Islet of Langerhans (tissue), 1 donor: ENCODE measurements around the gene CCDC85A.

ENCODE experiments used
- FAIRE-seq: peaks from one replicate; lab custom pipeline; 2011; peaks lifted over from hg19 to GRCh38; lab: Jason Lieb, UNC

Gene CCDC85A

DNA sequence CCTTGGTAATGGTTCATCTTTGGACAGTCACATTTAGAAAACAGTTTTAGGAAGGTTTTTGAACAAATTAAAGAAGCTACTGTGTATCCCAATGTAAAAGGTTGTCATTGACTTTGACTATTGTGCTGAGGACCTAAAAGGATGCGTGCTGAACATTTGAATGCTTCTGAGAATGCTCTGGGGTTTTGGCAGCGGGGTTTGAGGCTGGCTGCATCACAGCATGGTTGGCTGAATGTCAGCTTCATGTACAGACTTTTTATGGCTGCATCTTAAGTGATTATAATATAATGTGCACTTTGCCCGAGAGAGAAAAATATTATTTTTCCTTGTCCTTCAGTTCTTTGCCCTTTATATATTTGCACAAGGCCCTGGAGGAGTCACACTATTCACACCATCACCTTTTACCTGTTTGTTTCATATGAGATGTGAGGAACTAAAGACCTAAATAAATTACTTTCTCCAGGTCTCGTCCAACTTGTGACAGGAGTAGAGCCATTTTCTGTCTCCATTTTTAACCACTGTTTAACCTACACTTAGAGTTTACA, 125.9 kb downstream of the CCDC85A start:
- no peak for FAIRE-seq

DNA sequence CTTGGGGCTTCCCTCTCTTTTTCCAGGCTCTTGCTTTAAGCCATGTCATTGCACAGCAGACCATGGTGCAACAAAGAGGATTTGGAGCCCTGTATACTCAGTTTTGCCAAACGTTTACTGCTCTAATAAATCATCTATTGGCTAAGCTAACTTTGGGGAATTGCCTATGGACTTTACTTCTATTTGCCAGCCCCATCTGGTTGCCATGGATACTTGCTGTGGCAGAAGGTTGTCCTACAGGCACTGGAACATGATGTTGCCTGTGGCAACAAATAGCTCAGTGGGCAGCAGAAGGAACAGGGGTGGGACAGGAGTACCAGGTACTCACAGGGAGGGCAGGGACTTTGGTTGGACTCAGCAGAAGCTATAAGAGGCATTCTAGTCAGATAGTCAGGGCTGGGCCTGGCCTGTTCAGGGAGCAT, 129.7 kb downstream of the CCDC85A start:
- no peak for FAIRE-seq

DNA sequence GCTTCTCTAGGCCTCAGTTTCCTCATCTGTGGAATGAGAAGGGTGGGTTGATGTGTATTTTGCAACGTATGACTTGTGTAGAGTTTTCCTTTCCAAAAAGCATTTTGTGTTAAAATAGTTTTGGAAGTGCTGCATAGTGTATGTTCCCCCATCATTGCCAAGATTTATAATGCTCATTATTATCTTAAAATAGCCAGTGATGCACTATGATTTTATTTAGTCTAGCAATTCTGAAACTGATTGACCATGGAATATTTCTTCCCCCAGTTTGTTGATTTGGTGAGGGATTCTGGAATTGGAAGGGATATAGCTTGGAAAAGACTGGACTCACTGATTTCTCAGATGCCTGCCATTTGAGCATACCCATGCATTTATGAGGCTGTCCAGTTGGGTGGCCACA, 130.6 kb downstream of the CCDC85A start:
- FAIRE-seq, result no peak

DNA sequence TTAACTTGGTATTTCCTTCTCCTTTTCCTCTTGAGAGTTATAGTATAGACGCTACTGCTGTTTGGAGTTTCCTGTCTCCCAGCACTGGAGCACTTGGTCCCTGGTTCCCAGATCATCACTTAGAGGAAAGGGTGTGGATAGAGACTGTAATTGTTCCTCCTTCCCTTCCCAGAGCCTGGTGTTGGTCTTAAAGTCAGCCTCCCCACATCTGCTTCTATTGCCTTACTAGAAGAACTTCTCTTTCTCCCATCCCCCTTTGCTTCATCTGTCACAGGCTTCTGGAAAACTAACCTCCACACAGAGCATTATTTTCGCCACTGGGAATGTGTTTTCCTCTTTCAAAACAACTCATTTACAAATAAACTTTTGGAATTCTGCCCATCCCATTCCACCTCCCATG, 131.0 kb downstream of the CCDC85A start:
- no peak for FAIRE-seq

DNA sequence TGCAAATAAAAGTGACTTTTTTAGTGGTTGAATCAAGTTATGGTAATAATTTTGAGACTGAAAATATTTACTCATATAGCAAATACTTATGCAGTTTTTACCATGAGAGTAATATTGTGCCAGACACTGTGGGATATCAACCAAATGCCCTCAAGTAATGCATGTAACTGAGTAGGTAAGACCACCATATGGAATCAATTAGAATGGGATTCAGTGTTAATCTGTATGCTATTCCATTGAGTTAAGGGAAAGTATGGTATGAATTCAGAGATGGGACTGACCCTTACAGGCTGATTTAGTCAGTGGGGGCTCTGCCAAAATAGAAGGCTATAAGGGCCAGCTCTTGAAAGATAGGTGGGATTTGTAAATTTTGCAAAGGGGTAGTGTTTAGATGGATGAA, 131.6 kb downstream of the CCDC85A start:
- no peak for FAIRE-seq

DNA sequence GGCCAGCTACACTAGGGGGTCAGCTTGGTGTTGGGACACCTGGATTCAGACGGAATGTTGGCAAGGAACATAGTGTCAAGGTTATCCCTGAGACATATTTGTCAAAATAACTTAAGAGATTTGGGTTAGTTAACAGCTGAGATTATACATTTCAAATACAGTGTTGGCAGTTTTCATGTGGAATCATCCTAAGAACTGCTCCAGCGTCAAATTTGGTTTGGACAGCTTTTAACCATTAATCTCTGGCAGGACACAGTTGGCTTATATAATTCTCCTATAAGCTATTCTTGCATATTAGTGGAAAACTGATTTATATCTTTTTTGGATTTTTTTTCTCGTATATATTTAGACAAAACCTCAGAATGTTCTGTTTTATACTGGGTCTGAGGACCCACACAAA, 132.2 kb downstream of the CCDC85A start:
- no peak for FAIRE-seq

DNA sequence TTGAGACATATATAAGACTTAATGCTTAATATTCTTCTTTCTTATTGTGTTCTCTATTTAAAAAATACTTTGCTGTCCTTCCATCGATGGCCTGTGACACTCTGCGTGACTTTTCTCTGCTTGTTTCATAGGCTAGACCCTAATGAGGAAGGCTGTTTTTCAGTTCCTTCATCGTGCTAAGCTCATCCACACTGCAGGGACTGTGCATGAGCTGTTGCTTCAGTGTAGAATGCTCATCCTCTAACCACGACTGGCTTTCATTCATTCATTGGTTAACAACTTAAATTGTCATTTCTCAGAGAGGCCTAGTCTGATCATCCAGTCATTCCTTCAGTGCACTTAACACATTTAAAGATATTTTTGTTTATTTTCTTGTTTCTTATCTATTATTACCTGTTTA, 134.4 kb downstream of the CCDC85A start:
- FAIRE-seq, result no peak

DNA sequence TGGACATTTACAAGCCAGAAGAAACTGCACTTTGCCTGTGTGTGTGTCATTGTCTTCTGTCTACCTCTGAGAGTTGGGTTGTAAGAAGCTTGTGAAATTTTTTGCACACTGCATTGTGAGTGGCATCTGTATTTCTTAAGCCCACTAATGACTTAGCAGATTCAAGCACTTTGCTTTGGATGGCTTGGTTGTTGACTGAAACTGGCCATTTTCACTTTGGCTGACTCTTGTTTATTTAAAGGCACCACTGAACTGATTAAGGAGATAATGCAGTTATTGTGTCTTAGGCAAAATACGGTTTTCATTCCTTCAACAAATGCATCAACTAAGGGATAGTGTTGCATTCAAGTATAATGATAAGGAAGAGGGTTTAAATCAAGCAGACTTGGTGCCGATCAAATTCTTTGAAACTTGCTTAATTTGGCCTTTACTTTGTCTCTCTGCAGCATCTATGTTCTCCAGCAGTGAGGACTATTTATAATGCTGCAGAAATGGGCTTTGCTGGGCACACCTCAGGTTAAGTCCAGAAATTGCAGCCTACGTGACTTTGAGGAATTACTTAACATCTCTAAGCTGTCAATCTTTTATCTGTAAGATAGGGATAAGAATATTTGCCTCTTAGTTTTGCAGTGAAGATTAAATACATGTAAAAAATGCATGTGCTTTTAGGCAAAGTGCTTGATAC, 142.0 kb downstream of the CCDC85A start:
- FAIRE-seq, result no peak

DNA sequence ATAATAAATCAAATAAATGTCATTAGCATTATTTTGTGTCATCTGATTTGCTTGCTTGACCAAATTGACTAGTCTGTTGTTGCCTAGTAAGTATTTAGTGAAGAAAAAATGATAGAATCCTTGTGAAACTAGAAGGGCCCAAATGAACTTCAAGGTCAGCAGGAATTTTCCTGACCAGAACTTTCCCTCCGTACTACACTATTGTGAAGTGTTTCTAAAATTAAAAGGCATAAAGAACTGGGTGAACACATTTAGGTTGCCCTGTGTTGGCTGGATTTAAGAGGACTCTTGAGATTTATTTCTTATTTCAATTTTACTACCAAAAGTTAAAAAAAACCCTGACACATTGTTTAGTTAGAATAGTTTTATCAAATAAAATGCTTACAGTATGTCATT, 142.6 kb downstream of the CCDC85A start:
- FAIRE-seq, result no peak

DNA sequence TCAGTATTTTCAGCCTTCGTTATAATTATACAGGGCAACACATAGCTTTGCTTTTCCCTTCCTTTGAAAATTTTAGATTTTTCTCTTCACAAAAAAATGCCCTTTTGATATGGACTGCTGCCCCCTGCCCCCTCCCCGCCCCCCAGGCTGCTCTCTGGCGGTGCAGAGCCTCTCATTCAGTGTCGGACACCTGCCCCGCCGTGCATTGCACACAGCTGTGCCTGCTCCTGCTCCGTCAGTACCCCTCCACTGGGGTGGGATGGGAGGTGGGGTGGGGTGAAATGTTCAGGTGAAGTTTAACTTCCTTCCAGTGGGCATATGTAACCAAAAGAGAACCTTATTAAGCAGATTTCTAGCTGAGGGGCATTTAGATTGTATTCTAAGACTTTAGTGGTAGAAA, 148.0 kb downstream of the CCDC85A start:
- FAIRE-seq, result no peak

DNA sequence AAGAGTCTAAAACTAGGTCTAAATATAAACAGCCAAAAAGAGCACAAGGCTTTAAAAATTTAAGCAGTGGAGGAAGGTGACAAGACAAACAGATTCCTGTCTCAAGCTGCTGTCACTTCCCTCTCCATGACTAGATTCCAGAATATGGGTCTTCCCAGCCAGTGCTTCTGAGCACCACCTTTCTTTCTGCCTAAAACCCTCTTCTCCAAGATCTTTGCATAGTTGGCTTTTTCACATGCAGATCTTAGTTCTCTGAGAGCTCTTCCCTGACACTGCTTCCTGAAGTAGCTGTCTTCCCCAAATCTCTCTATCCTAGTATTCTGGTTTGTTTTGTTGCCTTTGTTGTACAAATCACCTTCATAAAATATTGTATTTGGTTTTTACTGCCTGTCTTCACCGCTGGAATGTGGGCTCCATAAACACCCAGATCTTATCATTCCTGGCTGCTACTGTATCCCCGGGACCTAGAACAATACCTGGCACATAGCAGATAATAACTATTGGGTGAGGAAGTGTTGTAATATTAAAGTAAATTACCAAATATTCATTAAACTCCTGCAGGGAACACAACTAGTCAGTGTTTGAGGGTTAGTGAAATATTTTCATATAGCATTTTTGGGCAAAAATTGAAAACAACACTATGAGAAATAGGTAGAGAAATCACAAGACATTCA, 150.2 kb downstream of the CCDC85A start:
- no peak for FAIRE-seq

DNA sequence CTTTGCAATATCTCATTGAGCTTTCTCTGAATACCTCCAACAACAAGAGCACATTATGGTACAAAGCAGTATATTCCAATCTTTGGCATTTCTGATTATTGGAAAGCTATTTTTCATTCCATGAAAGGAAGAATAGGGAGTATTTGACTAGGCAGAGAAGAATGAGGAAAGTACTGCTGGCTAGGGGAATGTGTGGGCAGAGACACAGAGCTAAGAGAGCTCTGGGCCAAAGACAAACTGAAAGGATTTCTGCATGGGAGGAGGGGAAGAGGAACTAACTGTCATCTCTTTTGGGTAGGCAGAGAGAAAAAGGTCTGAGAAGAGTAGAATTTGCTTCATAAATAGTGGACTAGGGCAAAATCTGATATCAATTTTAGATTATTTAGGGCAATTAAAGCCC, 150.8 kb downstream of the CCDC85A start:
- no peak for FAIRE-seq

DNA sequence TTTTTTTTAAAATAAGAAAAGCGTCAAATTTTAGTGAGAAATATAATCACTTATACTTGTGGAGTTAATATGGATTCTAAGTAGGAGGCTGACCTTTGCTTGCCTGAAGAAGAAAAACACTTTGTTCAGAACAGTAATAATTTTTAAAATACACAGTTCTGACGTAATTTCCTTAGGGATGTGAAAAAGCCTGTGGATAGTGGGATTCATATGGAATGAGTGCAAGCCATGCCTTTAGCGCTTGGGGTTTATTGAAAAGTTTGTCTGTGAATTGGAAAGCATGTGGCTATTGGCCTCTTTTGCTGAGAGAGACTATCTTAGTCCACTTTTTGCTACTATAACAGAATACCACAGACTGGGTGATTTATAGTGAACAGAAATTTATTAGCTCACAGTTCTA, 151.3 kb downstream of the CCDC85A start:
- no peak for FAIRE-seq

DNA sequence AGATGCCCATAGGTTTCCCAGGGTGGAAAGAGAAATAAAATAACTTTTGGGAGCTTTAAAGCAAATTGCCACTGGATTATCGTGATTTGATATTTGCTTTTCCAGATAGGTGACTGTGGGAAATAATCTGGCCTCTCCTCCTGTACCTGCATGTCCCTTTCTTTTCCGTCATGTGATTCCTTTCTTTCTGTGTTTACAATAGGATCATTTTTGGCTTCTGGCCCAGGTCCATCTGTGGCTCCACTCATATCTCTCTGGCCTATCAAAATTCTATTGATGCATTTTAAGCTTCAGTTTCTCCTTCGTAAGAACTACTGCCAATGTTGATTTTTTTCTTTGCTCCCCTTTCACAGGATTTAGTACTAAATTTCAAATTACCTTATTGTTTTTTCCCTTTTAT, 153.6 kb downstream of the CCDC85A start:
- FAIRE-seq, result no peak

DNA sequence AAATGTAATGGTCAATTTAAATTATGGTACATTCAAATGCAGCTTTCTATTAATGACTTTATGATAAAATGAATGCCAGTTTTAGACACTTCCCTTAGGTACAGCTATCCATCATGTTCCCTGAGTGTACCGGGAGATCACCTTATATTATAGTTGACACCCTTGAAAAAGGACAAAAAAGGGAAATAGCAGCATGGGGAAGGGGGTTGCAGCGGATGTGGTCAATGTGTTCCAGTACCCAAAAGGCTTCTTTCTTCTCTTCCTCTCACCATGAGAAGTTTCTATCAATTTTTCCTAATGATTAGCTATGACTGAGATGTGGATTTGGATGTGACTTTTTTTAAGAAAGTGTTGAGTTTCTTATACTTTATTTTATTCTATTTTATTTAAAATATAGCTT, 154.4 kb downstream of the CCDC85A start:
- no peak for FAIRE-seq

DNA sequence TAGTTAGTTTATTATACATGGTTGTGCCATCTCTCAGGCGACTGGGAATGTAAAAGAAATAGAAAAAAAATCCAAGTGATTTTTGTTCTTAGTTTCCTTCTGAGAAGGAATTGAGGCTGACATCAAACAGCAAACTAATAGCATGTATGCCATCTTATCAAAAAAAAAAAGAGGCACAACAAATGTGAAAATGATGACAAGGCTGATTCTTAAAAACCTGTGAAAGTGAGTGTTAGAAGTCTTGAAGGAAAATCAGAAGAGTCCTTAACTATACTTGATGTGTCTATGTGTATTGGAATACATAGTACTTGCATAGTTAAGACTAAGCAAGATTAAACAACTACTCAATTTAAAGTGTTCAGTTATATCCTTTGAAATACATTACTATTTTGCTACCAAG, 161.0 kb downstream of the CCDC85A start:
- no peak for FAIRE-seq

DNA sequence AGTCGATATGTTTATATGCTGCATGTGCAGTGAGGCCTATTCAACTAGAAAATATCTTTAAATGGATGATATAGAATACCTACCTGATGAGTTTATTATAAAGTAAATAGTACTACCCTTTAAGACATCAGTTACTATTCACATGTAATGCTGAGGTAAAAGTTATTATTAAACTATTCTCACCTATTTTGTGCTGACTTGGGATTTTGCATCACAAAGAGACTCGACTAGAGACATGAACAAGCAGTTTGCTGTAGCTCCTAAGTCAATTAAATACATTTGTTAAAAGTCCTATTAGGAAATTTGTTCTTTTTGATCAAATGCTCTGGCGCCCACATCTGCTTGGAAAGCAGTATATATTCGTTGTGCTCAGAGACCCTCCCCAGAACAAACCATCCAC, 164.1 kb downstream of the CCDC85A start:
- no peak for FAIRE-seq

DNA sequence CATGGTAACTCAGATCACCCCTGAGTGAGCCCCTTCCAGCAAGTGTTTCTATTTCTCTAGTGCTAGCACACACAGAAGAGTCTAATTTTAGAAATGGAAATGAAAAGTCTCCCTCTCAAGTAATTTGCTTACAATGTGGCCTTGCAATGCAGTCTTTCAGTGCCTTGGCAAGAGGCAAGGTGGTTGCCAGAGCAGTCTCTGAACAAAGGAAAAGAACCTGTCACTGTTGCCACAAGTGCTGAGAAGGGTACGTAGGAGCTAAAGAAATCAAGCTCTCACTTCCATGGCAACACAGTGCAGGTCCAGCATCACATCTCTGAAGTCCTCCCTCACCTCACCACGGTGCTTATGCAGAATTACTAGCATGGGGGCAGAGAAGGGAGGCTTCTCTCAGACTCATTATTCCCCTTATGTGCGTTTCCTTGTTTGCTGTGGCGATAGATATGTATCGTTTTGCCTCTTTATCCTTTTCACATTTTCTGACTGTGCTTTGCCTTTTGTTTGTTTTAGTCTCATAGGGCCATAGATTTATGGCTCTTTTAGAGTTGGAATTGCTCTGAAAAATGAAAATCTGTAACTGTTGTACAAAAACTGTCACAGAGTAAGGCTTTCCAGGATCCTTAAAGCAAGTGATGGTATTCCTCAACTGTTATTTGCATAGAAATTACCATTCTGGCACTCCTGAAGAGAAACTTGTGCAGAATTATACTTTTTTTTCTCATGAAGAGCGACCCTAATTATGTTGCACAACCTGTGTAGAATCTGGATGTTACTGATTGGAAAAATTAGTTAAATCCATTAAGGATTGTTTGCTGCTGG, 164.8 kb downstream of the CCDC85A start:
- FAIRE-seq, result no peak

DNA sequence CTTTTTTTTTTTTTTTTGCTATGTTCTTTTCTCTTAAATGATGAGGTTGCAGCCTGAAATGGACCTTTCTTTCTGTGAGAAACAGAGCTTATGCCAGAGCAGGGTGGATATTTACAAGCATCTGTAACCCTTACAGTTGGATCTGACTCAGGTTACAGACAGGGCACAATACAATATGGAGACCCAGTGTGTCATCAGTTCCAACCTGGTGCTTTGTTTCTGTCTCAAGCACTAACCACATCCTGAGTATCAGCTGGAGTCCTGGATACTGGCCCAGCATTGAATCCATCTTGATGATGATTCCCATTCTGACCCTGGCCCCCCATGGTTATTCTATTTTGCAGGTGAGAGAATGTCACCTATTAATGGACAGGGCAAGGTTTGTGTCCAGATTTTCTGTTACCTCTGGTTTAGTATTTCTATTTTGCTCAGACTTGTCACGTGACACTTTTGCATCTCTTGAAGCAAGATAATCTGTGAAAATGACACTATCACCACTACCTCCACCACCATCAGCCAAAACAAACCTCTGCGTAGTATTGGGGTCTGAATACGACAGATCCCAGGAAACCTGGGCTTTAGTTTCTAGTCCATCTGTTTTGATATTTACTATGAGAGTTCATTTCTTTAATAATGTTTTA, 174.0 kb downstream of the CCDC85A start:
- FAIRE-seq, result no peak

DNA sequence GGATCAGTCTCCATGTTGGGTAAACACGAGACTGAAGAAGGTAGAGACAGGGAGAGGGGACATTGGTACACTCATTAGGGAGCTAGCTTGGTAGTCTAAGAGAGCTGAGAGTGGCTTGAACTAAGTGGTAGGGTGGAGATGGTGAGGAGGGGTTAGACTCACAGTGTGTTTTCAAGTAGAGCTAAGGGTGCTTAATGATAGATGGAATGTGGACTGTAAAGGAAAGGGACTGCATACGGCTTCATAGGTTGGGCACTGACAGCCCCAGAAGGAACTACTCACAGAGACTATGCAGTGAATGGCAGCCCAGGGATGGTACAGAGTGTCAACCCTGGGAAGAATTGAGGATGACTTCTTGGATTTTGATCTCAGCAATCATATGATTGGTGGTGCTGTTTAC, 178.1 kb downstream of the CCDC85A start:
- no peak for FAIRE-seq

DNA sequence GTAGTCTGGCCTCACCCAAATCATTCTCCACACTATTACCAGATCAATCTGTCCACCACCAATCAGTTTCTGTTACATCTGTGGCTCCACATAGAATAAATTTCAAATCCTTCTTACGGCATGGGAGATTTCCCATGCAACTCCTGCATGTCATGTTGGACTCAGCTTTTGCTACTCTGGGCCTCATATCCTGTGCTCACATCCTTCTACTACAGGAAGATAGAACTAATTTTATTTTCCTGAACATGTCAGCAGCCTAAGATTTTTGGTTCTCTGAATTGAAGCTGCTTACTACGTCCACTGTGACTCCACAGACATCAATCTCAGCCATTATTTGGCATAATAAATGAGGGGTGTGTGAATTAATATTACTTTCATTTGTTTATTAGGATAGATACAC, 181.1 kb downstream of the CCDC85A start:
- no peak for FAIRE-seq

DNA sequence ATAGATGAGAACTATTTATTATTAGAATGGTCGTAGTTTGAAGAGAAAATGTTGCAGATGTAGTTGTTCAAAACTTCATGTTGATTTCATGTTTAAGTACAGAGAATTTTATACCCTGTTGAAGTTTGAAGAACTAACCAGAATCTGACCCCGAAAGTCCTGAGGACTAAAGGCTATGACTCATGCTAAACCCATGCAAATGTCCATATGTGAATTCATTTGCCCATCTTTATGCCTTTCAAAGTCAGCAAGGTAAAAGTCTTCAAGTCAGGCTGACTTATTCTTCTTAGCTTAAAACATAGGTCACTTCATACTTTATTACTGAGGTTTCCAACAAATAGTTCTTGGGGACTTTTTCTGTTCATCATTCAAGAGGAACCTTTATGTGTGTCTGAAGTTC, 185.5 kb downstream of the CCDC85A start:
- FAIRE-seq, result no peak
